GM21737 (cell line): ENCODE data around the gene POMC.
"Not testable (repeated sequence)": the region's sequence is repeated elsewhere in the genome, so short reads cannot be mapped to it uniquely, and the experiment has no call there.

Experiments used
- ATAC-seq: cut with Tn5 transposase; IDR thresholded peaks from one replicate; pipeline ENCODE4 v1.9.1; 2021; ENCODE audit warnings: mild to moderate bottlenecking, moderate library complexity; ENCODE audit not compliant: unreplicated experiment

POMC gene

GRCh38 chr2:25140535-25140934, 27.8 kb downstream of the POMC start:
- ATAC-seq = not testable (repeated sequence)

- no peak for ATAC-seq
Measured at GRCh38 chr2:25132693-25133092, 35.7 kb downstream of the POMC start.

GRCh38 chr2:25132299-25132635, 36.1 kb downstream of the POMC start:
- no peak for ATAC-seq

- no peak for ATAC-seq
Measured at GRCh38 chr2:25131567-25132298, 36.6 kb downstream of the POMC start.

GRCh38 chr2:25131253-25131566, 37.2 kb downstream of the POMC start:
- no peak for ATAC-seq

GRCh38 chr2:25129901-25130520, 38.4 kb downstream of the POMC start:
- no peak for ATAC-seq

GRCh38 chr2:25127646-25128045, 40.7 kb downstream of the POMC start:
- ATAC-seq = no peak

- not testable (repeated sequence) for ATAC-seq
Measured at GRCh38 chr2:25127071-25127470, 41.3 kb downstream of the POMC start.

GRCh38 chr2:25125976-25126375, 42.4 kb downstream of the POMC start:
- ATAC-seq = no peak

- ATAC-seq = no peak
Measured at GRCh38 chr2:25125189-25125588, 43.2 kb downstream of the POMC start.

GRCh38 chr2:25123682-25124081, 44.7 kb downstream of the POMC start:
- ATAC-seq = no peak

- ATAC-seq = no peak
Measured at GRCh38 chr2:25122367-25122766, 46.0 kb downstream of the POMC start.

- ATAC-seq = no peak
Measured at GRCh38 chr2:25119263-25119662, 49.1 kb downstream of the POMC start.

GRCh38 chr2:25116956-25117355, 51.4 kb downstream of the POMC start:
- no peak for ATAC-seq

GRCh38 chr2:25115902-25116301, 52.5 kb downstream of the POMC start:
- no peak for ATAC-seq

- ATAC-seq = no peak
Measured at GRCh38 chr2:25115249-25115883, 53.0 kb downstream of the POMC start.

GRCh38 chr2:25112113-25112512, 56.3 kb downstream of the POMC start:
- ATAC-seq = no peak
